ENCODE measurements around the gene CA9.
A peak's percentile ranks its signal among the peaks of the same experiment; 100 is the strongest.

Gene CA9

DNA sequence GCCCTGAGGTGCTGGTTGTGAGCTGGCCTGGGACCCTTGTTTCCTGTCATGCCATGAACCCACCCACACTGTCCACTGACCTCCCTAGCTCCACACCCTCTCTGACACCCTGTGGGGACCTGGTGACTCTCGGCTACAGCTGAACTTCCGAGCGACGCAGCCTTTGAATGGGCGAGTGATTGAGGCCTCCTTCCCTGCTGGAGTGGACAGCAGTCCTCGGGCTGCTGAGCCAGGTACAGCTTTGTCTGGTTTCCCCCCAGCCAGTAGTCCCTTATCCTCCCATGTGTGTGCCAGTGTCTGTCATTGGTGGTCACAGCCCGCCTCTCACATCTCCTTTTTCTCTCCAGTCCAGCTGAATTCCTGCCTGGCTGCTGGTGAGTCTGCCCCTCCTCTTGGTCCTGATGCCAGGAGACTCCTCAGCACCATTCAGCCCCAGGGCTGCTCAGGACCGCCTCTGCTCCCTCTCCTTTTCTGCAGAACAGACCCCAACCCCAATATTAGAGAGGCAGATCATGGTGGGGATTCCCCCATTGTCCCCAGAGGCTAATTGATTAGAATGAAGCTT is 6.1 kb downstream of the CA9 start:
- no peak for DNase-seq

DNA sequence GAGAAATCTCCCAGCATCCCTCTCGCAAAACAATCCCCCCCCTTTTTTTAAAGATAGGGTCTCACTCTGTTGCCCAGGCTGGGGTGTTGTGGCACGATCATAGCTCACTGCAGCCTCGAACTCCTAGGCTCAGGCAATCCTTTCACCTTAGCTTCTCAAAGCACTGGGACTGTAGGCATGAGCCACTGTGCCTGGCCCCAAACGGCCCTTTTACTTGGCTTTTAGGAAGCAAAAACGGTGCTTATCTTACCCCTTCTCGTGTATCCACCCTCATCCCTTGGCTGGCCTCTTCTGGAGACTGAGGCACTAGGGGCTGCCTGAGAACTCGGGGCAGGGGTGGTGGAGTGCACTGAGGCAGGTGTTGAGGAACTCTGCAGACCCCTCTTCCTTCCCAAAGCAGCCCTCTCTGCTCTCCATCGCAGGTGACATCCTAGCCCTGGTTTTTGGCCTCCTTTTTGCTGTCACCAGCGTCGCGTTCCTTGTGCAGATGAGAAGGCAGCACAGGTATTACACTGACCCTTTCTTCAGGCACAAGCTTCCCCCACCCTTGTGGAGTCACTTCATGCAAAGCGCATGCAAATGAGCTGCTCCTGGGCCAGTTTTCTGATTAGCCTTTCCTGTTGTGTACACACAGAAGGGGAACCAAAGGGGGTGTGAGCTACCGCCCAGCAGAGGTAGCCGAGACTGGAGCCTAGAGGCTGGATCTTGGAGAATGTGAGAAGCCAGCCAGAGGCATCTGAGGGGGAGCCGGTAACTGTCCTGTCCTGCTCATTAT is 6.8 kb downstream of the CA9 start:
- DNase-seq: no peak

DNA sequence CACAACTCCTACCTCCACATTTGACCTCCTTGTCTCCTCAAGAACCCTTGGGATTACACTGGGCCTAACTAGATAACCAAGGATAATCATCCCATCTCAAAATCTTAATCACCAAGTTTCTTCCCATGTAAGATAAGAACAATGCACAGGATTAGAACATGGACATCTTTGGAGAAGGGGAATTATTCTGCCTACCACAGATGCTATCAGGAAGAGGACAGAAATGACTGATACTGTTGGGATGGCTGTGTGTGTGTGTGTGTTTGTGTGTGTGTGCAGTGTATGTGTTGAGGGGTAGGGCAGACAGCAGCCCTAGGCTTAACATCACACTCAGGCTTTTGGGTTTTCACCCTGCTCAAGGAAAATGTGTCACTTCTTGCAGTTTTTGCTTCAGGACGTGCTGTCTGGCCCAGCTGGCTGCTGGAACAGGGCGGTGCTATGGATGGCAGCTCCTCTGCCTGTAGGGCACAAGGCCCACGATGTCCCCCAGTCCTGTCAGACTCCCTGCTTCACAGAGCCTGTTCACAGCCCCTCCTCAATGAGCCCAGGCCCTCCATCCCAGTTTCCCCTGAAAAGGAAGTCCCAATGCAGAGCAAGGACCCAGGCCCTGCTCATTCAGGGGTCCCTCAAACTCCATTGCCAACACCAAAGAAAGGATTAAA is 7.7 kb downstream of the CA9 start:
- no peak for DNase-seq

DNA sequence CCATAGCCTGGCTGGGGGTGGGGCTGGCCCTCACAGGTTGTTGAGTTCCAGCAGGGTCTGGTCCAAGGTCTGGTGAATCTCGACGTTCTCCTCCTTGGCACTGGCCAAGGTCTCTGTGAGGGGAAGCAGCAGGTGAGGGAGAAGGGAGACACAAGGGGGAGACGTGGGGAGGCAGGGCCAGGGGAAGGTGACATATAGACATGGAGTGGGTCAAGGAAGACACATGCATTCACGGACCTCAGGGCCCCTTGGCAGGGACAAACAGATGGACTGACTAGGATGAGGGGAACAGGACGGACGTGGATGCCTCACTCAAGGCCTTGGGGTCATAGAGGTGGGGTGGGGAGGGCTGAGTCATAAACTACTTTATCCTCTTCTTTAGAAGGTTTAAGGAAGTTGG is 8.3 kb downstream of the CA9 start:
- DNase-seq: no peak

DNA sequence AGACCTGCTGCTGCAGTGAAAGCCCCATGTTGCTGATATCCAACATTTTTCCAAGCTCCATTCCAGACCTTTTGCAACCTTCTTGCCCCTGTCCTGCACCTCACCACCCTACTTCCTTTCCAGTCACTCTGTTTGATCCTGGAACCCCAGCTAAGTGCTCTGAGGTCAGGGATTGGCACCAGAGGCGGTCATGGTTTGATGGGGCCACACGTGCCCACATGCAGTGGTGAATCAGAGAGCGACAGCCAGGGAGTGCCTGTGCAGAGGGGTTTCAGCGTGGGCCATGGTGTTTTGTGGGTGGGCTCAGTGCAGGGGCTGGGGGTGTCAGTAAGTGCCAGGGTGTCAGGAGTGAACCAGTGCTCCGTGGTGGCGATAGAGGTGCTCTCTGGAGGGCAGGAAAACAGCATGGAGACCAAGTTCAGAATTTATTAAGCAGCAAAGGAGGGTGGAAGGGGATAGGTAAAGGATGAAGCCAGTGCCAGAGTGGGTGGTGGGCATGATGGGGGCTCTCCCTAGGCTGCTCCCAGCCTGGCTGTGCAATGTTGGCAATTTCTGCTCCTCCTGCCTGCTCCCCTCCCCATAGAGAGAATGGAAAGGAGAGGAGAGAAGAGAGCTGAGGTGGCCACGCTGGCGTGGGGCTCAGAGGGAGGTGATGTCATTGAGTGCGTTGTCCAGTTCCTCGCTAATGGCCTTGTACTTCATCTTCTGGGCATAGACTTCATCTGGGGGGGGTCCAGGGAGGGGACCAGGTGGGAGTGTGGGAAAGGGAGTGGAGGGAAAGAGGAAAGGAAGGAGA is 9.0 kb downstream of the CA9 start:
- DNase-seq: no peak

DNA sequence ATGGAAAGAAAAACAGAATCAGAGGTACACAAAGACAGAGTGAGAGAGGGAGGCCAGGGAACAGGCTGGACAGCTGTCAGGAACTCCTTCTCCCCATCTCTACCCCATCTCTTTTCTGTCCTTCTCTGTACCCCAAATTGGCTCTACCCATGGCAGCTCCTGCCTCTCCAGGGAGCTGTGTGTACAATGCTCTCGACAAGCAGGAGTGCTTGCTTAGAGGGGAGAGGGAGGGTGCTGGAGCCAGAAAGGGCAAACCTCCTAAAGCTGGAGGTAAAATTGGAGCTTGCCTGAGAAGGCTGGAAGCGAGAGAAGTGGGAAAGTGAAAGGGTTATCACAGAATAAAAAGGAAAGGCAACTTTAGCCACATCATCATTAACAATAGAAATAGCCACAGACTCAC is 9.6 kb downstream of the CA9 start:
- no peak for DNase-seq

DNA sequence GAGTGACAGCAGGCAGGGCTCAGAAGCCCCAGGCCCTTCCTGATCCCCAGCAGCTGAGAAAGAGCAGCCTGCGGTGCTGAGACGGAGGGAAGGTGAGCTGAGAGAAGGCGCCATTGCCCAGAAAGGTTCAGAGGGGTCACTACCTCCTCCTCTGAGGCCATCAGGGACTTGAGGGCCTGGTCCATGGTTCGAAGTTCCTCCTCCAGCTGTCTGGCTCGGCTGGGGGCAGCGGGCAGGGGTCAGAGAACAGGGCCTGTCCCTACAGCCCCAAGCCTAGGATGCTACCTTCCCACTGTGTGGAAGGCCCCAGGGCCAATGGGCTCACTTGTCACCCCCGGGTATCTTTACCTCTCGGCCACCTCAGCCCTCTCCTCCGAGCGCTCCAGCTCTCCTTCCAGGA is 11.2 kb downstream of the CA9 start:
- DNase-seq: no peak

DNA sequence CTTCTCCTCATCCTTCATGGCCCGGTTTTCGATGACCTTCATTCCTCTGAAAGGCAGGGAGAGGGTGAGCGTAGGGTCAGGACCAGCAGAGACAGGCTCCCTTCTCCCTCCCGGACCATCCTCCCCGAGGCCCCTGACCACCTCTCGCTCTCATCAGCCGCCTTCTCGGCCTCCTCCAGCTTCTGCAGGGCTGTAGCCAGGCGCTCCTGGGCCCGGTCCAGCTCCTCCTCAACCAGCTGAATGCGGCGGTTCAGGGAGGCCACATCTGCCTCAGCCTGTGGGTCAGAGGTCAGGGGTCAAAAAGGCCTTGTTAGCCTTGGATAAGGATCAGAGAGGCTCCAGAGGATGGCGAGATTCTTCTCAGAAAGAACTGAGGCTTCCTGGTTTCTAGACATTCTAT is 11.8 kb downstream of the CA9 start:
- DNase-seq: no peak

DNA sequence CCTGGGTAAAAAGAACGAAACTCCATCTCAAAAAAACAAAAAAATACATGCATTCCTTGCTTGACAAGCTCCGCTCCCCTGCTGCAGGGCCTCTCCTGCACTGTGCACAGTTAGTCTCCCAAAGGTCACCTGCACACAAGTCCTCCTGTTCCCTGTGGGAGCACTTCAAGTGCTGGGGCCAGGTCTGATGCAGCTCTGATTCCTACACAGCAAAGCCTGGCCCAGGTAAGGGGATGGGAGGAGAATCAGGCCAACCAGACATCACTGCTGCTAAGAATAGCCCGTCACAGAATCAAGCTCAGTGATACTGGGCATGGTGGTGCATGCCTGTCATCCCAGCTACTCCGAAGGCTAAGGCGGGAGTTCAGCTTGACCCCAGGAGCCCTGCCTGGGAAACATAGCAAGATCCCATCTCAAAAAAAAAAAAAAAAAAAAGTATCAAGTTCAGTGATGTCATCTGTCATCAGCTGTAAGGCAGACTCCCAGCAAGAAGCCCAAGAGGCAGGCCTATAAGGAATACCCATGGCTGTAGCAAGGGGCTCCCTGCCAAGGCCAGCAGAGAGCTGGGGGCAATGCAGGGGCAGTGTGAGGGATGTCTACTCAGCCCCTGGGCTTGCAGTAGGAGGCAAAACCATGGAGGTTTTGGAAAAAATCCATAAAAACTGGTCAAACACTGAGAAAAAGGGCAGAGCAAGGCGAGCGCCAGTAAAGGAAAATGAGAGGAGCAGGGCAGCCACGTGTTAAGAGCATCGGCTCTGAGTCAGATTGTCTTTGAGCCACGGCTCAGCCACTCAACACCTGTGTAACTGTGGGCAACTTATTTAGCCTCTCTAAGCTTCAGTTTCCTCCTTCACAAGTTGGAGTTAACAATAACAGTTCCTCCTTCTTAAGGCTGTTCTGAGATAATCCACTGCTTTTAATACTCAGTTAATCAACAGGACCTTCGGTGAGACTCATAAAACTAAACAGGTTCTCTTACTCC is 12.8 kb downstream of the CA9 start:
- DNase-seq: no peak

DNA sequence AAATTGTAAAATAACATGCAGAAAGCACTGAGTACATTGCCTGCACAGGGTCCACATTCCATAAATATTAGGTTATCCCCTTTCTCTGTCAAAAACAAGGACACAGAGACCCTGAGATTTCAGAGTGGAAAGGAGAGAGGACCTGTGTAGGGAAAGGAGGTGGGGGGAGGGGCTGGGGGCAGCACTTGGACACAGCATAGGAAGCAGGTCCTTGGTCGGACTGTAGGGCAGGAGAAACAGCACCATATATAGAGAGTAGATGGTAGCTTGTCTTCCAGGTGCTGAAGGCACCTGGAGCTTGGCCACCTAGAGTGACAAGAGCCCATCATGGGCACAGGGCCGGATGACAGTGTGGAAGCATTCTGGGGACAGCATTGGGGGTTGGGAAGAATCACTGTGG is 13.6 kb downstream of the CA9 start:
- DNase-seq: no peak

DNA sequence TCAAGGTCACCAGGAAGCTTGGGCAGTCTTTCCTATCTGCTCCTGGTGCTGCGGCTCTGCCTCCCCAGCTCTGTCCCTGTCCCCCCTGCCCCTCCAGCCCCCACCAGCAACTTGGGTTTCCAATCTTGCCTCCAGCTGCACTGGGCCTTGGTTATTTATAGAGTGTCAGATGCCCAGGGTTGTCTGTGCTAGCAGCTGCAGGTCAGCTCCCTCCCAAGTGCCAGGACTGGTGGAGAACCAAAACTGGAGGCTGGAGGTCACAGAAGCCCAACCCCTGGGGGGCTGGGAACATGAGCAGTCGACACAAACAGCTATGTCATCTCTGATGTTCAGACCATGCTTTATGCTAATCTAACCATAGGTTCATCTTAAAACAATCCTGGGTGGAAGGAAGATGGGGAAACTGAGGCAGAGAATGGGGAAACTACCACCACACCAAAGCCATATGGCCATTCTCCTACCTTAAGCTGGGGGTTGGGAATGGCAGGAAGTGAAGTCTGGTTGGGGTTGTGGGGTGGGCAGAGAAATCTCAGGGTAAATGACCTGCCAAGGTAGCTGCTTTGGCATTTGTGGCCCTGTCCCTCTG is 14.3 kb downstream of the CA9 start:
- DNase-seq: no peak

DNA sequence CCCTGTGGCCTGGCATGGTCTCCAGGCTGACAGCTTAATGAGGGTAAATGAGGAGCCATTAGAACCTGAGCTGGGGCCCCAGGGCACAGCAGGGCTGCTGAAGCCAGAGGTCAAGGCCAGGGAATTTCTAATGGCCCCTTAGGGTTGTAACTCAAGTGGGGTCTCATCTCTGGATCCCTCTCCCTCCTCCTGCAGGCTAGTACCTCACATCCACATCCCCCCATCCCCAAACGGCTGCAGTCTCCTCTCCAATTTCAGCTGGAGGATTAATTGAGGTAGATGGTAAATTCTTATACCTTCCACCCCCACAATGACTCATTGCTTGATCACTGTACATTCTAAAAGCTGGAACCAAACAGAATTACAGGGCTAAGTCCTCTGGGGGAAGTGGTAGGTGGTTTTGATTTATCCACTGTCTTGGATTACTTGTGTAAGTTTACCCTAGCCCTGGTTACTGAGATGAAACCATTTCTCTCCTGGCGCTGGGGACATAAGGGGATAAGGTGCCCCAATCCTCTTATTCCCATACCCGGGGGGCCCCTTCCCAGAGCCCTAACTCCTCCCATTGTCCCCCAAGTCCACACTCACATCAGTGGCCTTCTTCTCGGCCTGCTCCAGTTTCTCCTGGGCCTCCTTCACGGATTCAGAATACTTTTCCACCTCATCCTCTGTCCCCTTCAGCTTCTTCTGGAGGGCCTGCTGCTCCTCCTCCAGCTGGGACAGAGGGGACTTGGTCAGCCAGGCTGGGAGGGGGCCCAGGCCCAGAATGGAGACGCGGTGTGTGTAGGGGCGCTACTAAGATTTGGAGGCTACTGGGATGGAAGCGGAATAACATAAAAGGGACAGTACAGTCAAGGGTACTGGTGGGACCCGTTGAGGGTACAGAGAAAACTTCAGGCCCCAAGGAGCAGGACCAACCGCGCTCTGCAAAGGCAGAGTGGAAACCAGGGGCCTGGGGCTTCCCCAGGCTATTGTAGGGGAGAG is 15.1 kb downstream of the CA9 start:
- peak; percentile 40 for DNase-seq

DNA sequence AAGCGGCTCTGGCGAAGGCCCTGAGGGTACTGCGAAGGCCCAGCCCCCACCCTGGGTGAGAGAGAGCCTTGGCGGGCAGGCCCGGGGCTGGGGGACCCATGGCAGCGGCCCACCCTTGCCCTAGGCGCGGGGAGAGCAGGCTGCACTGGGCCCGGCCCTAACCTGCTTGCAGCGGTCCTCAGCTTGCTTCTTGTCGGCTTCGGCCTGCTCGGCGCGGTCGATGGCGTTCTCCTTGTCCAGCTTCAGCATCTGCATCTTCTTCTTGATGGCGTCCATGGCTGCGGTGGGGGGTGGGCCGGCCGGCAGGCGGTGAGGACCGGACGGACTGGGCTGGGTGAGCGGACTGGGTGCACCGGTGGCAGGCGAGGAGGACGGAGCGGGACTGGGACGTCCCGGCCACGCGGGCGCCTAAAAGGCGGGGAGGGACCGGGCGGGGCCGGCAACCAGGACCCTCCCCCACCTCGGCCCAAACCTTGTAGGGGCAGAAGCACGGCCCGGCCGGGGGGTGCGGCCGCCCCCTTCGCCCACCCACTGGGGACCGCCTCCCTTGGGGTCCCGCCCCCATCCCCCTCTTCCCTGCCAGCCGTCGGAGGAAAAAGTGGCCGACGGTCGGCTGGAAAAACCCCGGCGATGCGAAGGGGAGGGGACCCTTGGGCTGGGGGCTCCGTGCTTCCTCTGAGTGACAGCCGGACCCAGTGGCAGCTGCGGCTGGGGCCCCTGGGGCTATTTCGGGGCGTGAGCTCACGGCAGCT is 16.0 kb downstream of the CA9 start, which contains the start of gene TPM2:
TSS of gene TPM2 (minus strand) at position 384 of the 752 bp plus-strand sequence. CDS start at position 276, 108 bp downstream.
- DNase-seq: no peak

DNA sequence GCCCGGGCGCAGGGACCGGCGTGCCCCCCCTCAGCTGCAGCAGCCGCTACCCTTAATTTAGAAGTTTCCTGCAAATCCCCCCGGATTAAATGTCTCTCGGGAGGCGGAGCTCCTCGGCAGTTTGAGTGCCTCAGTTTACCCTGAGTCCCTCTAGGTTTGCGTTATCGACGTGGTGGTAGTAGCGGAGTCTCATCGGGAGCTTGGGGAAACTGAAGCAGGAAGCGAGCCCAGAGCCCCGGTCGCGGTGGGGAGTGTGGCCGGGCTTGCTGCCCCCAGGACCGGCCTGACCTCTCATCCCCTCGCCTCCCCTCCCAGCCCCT is 16.5 kb downstream of the CA9 start:
- no peak for DNase-seq

DNA sequence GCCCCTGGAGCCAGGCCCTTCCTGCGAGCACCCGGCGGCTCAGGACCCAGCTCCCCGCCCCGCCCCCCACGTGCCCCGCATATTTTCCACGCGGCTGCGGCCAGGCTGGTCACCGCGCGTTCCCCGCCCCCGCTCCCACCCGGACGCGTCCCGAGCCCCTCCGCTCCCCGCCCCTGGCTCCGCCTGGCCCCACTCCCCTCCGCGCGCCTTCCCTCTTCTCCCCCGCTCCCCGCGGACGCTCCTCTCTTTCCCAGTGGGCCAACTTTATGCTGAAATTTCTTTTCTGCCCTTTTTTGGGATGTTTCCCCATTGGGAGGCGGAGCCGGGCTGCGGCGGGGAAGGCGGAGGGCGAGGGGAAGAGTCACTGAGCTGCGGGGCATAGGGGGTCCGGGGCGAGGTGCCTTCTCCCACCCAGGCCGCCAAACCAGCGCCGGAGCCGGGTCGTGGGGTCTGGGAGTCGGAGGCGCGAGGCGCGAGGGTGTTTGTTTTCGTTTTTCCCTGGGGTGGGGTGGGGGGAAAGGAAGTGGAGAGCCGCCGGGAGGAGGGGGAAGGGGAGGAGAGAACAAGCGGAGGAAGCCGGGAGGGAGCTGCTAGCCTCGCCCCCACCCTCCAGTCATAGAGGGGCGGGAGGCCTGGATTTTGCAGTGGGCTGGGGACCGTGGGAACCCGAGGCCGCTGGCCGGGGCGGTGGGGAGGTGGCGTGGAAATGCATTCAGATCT is 17.0 kb downstream of the CA9 start:
- DNase-seq: peak; percentile 11

DNA sequence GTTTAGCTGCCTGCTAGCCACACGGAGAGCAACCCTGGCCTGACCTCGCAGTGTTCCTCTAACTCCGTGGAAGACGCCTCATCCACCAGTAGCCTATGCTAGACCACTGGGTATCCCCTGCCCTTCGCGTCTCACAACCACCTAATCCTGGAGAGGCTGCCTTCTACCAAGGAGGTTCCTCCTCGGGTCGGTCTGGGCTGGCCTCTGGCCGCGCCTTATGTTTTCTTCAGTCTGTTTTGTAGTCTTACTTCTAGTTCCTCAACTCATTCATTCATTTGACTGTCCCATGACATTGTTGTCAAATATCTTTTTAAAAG is 17.6 kb downstream of the CA9 start:
- no peak for DNase-seq

DNA sequence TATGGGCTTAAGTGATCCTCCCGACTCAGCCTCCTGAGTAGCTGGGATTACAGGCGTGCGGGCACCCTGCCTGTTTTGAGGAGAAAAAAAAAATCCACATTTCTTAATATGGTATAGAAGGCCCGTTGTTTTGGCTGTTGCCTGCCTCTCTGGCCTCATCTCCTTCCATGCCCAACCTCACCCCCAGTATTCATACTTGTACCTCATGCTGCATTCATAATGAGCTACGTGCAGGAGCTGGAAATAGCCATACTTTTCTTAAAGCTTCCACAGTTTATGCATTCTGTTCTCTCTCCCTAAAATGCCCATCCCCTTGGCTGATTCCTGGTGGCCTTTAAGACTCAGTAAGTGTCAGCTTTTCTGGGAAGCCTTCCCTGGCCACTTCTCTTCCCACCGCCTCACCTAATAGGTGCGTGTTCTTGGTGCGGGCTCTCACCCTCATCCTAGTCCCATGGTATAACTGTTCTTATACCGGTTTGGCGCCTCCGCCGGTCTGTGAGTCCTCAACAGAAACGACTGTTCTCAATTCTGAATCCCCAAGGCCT is 18.1 kb downstream of the CA9 start:
- DNase-seq: no peak

DNA sequence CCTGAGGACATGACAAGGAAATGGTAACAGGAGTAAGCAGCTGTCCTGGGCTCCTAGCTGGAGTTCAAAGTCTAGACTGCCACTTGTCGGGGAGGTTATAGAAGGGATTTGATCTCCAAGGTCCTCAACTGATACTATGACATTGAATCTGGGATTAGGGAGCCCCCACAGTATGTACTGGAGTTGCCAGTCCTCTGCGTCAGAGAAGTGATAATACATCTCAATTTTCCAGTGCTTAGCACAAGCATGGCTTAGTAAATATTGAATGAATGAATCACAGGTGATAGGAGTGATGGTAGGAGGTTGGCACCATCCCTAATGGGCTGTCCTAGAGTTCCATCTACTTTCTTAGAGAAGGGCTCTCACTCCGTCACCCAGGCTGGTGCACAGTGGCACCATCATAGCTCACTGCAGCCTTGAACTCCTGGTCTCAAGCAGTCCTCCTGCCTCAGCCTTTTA is 22.2 kb downstream of the CA9 start:
- DNase-seq: no peak

All from activated CD4-positive, alpha-beta T cell treated with anti-CD3 and anti-CD28 coated beads, Interleukin-2, amount 50 U/mL, for 16 hours (primary cell).